Activated naive CD4-positive, alpha-beta T cell (primary cell): ENCODE data around the gene KCNAB1.

ENCODE experiments used
- DNase-seq, 4 experiments: peaks; one replicate each; lab custom pipeline; 2025; lab: John Stamatoyannopoulos, UW

KCNAB1 gene

DNA sequence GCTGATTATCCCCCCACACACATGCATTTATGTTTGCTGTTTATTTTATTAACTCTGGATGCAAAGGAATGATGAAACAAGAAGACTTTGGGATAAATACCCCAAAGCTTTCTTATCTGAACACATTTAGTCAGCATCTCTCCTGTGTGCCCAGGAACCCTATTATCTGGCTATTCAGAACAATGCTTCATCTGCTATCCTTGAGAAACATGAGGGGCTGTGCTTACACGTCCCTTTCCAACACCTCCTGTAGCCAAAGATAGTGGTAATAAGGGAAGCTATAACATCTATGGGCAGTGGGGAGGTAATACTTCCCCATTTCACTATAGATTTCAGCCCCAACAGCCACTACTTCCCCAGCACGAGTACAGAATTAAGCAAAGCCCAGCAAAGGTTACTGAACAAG lies 339.8 kb downstream of the KCNAB1 start:
- DNase-seq, result no peak

DNA sequence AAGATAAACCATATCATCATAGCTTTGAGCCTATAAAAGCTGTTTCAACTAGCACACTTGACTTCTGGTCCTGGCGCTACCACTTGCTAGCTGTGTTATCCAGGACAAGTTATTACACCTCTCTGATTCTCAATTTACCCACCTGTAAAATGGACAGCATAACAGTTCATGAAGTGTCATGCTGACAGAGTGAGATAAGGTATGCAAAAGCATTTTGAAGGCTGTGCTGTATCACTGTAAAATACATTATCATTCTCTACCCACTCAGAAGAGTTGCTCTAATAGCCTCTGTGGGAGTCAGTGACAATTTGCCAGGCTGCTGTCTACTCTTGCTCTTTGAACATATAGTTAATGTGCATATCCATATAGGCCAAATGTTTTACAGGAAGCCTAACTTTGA lies 341.5 kb downstream of the KCNAB1 start:
- DNase-seq, result no peak

DNA sequence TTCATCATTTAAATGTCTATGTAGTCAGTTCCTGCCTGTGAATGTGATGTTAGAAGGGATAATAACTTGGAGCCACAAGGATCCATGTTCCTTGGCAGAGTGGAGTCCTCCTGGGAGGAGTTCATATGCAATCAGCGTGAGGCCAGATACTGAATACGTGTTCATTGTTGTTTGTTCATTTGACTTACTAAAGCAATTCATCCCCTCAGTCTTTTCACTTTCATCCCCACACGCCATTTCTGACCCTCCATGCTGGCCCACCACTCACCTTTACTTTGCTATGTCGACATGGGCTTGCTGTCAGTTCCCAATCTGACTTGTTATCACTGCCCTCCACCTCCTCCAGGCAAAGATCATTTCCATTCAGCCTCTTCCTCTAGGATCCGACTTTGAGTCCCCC lies 342.7 kb downstream of the KCNAB1 start:
- no peak for DNase-seq

DNA sequence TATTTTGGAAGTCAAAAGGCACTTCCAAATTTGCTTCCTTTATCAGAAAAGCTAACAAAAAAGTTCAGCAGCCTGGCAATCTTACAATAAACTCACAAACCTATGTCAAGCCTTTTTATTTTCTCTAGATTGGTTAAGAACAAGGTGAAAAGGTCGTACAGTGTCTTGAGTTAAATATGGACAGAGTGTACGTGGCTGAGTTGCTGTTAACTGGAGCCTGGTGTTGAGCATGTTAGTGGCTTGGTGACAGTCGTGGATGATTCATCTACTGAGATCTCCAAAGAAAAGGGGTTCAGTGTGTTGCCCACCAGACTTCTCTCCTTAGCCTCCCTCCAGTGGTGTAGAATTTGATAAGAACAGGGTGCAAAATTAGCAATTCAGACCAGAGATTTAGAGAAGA lies 344.8 kb downstream of the KCNAB1 start:
- no peak for DNase-seq

DNA sequence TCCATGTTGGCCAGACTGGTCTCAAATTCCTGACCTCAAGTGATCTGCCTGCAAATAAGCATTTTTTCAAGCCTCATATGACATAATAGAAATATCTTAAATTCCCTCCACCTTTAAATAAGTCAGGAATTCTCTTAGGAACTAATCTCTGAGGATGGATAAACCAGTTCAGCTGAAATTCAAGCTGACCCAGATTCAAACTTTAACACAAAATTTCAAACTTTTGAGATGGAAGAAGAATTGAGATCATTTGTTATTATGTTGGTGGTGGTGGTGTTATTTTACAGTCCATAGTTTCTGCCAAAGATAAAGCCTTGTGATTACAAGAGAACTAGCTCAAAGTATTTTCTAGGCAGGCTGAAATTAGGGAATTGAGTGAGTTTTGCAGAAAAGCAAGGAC lies 349.1 kb downstream of the KCNAB1 start:
- DNase-seq, result no peak

DNA sequence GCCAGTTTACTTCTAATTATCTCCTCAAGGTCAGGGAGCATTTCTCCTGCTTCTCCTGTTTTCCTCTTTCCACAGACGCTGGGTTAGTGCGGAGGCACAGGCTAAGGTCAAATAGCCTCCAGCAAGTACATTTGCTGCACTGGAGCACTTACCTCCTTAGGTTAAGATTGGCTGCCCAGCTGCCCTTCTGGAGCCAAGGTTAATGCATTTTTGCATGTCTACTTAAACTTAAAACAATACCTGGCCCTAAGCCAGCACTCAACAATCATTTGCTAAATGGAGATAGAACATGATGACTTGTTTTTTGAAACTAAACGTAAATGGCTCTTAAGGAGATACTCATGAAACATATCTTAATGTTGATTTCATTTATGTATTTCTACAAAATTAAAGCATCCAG lies 351.1 kb downstream of the KCNAB1 start:
- DNase-seq, result no peak

DNA sequence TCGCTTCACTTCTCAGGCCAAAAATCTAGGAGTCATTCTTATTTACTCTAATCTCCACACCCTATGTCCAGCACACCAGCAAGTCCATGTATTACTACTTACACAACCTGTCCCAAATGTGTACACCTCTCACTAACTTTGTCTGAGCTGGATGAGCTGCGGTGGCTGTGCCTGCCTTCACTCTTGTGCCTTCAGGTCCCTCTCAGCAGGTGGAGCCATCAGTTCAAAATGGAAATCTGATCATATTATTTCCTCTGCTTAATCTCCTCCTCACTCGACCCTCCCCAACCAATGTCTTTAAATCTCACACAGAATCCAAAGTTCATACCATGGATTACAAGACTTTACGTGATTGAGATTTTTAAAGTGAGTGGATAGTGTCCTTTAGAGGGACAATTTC lies 351.8 kb downstream of the KCNAB1 start:
- DNase-seq, result no peak

DNA sequence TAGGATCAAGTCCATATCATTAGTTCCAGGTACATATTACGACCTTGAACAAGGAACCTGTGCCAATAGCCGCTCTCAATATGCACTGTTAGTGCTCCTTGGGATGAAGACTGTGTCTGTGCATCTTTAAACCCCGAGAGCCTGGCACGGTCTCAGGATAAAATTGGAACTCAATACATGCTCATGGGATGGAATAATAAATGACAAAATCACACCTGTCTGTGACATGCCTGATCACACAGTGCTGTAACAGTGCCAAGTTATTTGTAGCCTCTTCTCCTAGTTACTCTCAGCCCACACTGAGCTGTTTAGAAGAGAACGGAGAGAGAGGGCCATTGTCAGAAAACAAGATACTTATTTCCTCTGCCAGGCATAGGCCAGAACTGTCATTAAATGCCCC lies 352.3 kb downstream of the KCNAB1 start:
- no peak for DNase-seq

DNA sequence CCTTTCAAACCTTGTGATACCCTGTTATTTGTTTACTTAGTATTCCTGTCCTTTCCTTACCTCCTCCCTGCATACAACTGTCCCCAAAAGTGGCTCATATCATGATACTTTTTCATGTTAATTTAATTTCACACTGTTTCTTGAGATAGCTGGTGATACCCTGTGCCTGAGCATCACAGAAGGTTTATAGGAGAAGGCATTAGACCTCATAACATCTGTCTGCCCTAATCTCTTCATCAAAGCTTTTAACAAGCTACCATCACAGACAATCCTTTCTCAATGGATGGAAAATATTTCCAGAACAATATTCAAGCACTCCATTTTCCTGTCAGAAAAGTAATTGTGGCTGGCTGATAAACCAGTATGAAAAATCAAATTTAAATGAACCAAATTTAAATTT lies 353.0 kb downstream of the KCNAB1 start:
- no peak for DNase-seq

DNA sequence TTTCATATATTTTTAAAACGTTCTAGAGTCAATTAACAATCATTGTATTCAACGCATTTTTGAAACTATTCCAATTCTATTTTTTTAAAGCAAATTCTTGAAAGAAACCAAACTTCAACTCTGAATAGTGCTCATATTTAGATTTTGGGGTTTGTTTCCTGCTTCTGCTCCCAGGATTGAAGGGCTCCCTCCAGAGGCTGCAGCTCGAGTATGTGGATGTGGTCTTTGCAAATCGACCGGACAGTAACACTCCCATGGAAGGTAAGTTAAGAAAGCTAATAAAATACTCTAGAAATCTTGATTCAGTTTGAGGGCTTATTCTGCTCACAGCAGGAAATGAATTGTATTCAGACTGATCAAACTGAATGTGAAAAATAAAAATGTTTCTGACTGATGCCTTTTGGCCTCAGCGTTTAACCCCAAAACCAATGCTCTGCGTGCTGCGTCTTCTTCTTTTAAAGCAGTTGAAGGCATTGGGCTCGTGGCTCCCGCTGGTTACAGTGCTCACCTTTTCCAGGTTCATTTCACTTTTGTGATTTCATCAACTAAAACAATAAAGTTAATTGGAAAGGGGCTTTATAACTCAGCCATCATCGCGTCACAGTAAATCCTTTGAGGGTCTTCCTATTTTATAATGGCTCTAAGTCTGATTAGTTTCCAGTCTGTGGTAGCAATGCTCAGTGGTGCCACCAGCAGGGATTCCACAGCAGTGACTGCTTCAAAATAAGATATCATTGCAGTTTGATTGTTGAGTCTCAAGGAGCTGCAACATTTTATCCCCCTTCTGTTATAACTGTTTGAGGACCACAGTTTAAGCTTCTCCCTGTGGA lies 354.4 kb downstream of the KCNAB1 start:
- no peak for DNase-seq

DNA sequence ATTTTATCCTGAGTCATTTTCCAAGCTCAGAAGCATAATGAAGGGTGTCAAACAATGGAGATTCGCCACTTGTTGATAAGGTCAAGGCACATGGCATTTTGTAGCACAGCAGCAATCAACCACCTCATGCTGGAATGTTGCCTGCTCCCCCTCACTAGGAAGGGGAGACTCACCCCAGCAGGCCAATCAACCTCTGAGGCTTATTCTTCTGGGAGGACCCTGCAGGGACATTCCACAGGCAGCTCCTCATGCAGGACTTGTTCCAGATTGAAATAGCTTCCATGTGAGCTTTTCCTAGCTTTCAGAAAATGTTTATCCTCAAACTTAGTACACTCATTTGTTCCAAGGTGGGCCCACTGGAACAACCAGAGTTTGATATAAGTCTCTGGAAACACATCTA lies 356.9 kb downstream of the KCNAB1 start:
- DNase-seq, result no peak

DNA sequence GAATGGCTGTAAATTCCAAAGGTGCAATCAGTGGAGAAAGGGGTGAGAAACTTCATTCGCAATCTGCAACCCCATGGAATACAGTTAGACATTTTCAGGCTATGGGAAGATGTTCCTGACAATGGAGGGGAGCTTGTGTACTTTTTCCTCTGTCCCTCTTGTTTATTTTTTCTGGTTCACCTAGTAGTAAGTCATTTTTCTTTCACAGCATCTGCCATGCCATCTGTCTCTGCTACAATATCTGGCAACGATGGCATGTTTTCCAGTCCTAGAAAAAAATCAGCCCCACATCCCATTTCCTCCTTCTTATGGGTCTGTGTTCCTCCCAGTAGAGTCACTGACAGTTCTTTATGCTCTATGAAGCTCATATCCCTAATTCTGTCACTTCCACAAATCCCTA lies 358.5 kb downstream of the KCNAB1 start:
- DNase-seq, result no peak

DNA sequence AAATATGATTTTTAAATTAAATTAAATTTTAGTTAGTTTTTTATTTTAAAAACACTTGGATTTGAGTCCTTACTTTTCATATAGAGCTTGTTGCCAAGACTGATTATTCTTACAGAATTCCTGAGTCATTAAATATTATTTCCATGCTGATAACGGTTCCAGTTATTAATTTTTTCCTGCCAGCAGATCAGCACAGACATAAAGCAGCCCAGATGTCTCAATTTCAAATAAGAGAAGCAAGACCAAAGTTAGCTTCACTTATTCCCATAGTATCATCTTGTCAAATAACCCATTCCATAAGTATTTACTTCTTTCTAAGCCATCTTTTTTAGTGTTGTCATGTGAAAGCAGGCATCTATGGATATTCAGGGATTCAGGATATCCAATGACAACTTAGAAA lies 359.2 kb downstream of the KCNAB1 start:
- DNase-seq, result no peak

DNA sequence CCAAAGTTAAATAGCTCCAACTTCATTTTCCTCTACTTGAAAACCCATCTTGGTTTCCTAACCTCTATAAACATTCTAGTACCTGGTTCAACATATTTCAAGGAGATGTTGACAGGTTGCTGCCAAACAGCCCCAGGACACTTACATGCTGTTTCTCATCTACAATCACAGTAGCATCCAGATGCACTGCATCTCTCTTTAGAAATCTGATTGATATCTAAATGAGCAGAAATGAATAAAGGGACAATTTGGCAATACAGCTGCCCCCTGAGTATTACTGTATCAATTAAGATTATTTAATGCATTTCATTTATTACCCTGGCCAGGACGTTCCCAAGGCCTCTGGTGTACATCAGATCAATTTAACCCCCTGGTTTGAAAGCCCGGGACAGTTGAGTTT lies 360.6 kb downstream of the KCNAB1 start:
- no peak for DNase-seq

DNA sequence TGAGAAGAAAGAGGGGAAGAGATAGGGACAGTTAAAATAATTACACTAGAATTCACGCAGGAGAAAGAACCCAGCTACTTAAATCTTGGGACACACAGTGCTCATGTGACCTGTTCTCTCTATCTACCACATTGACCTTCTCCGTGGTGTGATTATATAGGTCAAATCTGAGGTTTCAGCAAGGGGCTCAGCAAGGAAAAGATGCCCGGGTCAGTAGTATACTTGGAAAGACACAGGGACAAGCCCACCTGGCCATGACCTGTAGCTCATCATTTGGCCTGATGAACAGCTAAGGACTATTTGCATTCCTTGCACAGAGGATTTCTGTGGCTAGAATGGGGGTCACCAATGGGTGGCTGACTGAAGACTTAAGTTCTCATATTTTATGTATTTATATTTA lies 362.6 kb downstream of the KCNAB1 start:
- no peak for DNase-seq

DNA sequence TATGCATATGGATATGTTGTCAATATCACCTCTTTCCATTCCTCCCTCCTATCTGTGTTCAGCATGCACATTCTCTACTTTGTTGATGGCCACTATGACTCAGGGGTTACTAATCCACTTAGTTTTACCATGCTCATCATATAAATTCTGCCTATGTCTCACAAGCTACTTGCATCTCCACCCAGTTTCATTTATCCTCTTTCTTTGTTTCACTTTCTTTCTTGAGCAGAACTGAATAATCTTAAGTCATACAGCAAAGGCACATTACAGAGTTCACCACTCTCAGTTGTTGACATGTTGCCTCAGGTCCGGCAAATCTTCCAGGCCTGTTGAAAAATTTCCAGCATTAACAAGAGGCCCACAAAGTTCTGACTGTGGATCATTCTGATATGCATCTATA lies 363.0 kb downstream of the KCNAB1 start:
- DNase-seq, result no peak

DNA sequence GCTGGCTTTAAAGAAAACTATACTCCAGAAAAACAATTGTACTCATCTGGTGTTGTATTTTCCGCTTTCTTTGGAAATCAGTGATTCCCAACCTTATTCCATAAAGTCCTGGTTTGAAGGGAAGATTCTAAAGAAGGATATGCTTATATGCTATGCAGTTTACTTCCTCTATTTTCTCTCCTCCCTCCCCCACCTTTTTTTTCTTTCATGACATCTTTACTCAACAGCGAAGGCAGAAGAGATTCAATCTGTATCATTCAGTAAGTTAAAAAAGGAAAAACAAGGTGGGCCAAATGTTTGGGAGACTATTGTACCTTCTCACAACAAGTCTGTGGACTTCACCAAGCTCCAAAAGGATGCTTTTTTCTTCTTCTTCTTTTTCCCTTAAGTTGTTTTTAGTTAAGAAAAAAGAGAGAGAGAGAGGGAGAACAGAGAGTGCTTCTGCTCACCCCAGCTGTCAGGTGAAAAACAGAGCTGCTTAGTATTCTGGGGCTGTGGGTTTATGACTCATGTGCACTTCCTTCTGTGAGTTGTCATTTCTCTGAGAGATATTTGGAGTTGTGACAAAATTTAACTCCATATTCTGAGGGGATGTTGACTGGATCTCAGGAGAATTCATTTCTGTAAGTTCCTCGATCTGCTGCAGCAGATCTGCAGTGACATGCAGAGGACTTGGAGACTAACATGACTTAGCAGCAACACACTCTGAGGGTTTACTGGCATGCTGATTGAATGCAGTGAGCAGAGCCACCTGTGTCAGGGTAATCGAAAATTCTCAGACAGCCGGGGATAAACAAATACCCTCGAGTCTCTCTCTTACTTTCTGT lies 363.8 kb downstream of the KCNAB1 start:
- no peak for DNase-seq

DNA sequence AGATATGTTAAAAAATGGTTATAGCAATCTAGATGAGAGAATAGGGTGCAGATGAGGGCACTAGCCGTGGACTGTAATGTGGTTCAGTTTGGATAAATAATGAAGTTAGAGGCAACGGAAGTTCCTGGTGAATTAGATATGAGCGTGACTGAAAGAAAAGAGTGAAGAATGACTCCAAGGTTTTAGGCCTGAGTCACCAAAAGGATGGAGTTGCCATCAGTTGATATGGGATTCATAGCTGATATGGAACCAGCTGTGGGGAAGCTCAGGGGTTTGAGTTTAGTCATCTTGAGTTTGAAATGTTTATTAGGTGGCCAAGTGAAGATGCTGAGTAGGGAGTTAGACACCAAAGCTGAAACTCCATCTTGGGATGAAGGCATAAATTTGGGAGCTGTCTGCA lies 368.4 kb downstream of the KCNAB1 start:
- DNase-seq, result no peak

DNA sequence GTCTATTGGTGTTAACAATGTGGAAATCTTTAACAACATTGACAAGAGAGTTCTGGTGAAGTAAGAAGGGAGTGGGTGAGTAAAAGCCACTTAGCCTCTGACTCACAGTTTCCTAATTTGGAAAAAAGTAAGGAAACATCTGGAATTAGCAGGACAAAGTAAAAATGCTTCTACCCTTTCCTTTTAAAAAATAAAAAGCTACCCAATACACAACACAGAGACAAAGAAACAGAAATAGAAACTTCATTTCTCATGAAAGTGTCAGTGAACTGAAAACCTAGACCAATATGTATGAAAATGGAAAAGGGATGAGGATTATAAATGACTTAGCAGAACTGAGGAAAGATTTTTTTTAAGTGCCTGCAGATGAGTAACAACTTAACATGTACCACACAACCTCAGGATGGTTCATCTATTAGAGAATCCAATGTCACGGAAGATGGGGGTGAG lies 369.1 kb downstream of the KCNAB1 start:
- DNase-seq, result no peak

DNA sequence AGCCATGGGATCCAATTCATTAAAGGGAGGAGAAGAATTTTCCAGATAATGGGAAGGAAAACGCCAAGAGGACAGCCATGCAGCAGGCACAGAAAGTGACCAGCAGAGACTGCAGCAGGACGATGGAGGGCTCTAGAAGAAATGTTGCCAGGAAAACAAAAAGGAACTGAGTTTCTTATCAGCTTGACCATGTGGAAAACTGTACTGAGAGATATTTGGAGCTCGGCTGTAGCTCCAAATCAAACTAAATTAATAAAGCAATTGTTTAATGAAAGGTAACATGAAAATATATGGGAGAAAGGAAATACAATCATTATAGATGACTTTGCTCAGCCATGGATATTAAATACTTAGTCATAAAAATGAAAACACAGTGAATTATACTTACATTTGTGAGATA lies 370.8 kb downstream of the KCNAB1 start:
- DNase-seq, result no peak

DNA sequence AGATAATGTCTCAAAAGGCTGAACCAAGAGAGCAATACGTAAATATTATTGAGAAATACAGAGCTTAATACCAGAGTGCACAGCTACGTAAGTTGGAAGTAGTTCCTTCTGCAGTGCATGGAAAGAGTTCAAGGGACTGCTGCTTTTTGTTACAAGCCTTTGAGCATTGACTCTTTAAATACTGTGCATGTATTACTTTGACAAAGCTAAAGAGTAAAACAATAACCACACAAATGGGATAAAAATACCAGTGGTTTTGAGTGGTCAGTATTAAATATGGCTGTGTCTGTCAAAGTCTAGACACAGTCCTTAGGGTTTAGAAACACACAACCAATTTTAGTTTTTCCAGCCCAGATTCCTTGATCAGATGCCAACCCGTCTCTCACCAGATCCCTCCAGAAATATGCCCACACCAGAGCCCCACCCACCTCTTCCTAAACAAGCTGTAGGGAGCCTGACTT lies 372.5 kb downstream of the KCNAB1 start:
- no peak for DNase-seq

DNA sequence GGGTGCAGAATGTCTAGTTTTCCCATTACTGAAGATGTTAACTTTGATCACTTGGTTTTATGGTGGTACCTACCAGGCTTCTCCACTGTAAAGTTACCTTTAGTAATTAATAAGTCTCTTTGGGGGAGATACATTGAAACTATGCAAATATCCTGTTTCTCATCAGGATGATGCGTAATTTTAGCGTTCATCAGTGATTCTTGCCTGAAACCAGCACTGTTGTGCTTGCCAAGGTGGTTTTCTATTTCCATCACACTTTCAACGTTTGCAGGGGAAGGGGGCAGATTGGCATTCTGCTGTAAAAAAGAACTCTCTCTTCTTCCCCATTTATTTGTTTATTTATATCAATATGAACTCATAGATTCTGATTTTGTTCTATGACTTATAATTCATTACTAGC lies 373.5 kb downstream of the KCNAB1 start:
- no peak for DNase-seq

DNA sequence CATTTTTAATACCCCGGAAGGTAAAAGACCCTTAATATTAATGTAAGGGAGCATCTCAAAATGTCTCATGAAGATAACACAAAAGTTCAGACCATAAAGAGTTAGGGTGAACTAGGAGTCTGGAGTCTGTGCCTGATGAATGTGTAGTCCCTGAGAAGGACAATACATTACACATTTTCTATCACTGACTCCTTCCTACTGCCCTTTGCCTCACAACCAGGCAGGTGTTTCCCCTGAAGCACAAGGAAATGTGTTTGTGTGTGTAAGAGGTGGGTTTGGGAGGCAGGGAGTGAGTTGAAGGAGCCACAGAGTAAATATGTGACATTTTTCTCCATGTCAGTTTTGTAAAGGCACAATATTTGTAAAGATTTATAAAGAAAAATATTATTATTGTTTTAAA lies 375.4 kb downstream of the KCNAB1 start:
- DNase-seq, result no peak
